ENCODE measurements around the gene HDAC11.

- no peak for TF ChIP-seq CTCF (IDR thresholded peaks at IDR 0.05)
- TF ChIP-seq POLR2AphosphoS5 (IDR thresholded peaks at IDR 0.05) = no peak
- no peak for TF ChIP-seq POLR2A (IDR thresholded peaks at IDR 0.05)
Measured at GRCh38 chr3:13483286-13483685, 3.2 kb downstream of the HDAC11 start.

Data from prostate gland (tissue), 2 donors.